Right atrium auricular region (tissue), 2 donors: ENCODE data around the gene PPP4R1. TPM values are rescaled to one million over a fixed set of nuclear protein-coding genes. Genes with fewer than 3 reads are reported as not detected.

Experiments
- DNase-seq: peaks from one replicate; pipeline ENCODE4 v3.0.0-alpha.2; 2019; ENCODE audit warnings: low spot score
- H3K27ac ChIP-seq, 2 donors: fragments of 200-600 bp; sonication (generic); 1 replicate in 1 of 2; 2 replicates in 1 of 2; pipeline ENCODE4 v1.5.1; 2016 to 2019
- H3K27me3 ChIP-seq, 2 donors: fragments of 200-600 bp; sonication (generic); one replicate each; pipeline versions ENCODE4 v1.5.1 to v1.6.0; 2017 to 2019
- H3K36me3 ChIP-seq: fragments of 200-600 bp; sonication (generic); one replicate; pipeline ENCODE4 v1.5.1; 2016
- H3K4me1 ChIP-seq, 2 donors: fragments of 200-600 bp; sonication (generic); one replicate each; pipeline versions ENCODE4 v1.5.1 to v1.6.0; 2017 to 2019
- H3K4me3 ChIP-seq, 2 donors: fragments of 200-600 bp; sonication (generic); 1 replicate in 1 of 2; 2 replicates in 1 of 2; pipeline ENCODE4 v1.5.1; 2017 to 2019; ENCODE audit warnings: mild to moderate bottlenecking in 1 of 2, moderate library complexity in 1 of 2
- H3K9me3 ChIP-seq, 2 donors: fragments of 200-600 bp; sonication (generic); one replicate each; pipeline ENCODE4 v1.5.1; 2019
- CTCF ChIP-seq, 2 donors: fragments of 200-600 bp; sonication (generic); IDR thresholded peaks; one replicate each; pipeline ENCODE4 v1.5.1; 2019; ENCODE audit warnings: antibody characterized with exemption in 2 of 2
- total RNA-seq, 2 donors: library from RNA; depleted of rRNA; stranded (reverse); fragments of >200 nt; gene quantifications; one replicate each; pipeline ENCODE4 v1.1.0, GENCODE V29; 2016

The PPP4R1 gene
- total RNA-seq, 2 donors from 2014 or later = 38.9 to 51.4 TPM

GRCh38 chr18:9613550-9614400 is 584 bp downstream of the PPP4R1 start:
- peak overlapping the region; percentile 61 to 89 for H3K4me3 ChIP-seq
- no peak for TF ChIP-seq CTCF (IDR thresholded peaks at IDR 0.05)
- no peaks in the 10 kb centered on the region for H3K27me3 ChIP-seq
- H3K27ac ChIP-seq = peak overlapping the region; percentile 95
- H3K36me3 ChIP-seq = peaks cover 6% of the 10 kb centered on the region
- H3K9me3 ChIP-seq = no peaks in the 10 kb centered on the region
- peaks cover 0 to 30% of the 10 kb centered on the region in 2 donors for H3K4me1 ChIP-seq
- peak; percentile 61 for DNase-seq

DNA sequence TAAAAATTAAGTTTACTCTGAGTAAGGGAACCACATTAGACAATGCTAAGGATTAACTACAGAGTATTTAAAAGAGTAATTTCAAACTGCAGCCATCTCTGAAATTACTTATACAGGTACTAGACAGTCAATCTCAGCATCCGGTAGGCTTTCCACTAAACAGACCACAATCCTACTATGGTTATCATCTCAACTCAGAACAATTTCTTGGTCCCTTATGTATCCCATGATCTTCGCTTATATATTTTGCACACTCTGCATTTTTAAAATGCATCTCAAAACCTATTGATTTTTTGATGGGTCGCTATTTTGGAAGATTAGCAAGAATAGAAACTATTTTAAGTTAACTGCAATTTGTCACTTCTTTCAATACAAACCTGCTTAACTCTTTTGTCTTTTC is 1.4 kb downstream of the PPP4R1 start:
- no peaks in the 10 kb centered on the region for H3K27me3 ChIP-seq
- H3K4me1 ChIP-seq = peaks cover 0 to 38% of the 10 kb centered on the region in 2 donors
- peak overlapping the region; percentile 61 to 89 for H3K4me3 ChIP-seq
- peaks cover 6% of the 10 kb centered on the region for H3K36me3 ChIP-seq
- no peak for TF ChIP-seq CTCF (IDR thresholded peaks at IDR 0.05)
- peak overlapping the region; percentile 95 for H3K27ac ChIP-seq
- H3K9me3 ChIP-seq = no peaks in the 10 kb centered on the region
- no peak for DNase-seq

GRCh38 chr18:9612215-9612830 is 2.0 kb downstream of the PPP4R1 start:
- no peak overlapping the region for H3K4me3 ChIP-seq
- TF ChIP-seq CTCF (IDR thresholded peaks at IDR 0.05) = peak; percentile 19 to 68
- no peaks in the 10 kb centered on the region for H3K27me3 ChIP-seq
- no peak for DNase-seq
- H3K36me3 ChIP-seq = peaks cover 6% of the 10 kb centered on the region
- peaks cover 0 to 38% of the 10 kb centered on the region in 2 donors for H3K4me1 ChIP-seq
- H3K9me3 ChIP-seq = no peaks in the 10 kb centered on the region
- peak overlapping the region in 1 of 2 donors; percentile 95 for H3K27ac ChIP-seq

DNA sequence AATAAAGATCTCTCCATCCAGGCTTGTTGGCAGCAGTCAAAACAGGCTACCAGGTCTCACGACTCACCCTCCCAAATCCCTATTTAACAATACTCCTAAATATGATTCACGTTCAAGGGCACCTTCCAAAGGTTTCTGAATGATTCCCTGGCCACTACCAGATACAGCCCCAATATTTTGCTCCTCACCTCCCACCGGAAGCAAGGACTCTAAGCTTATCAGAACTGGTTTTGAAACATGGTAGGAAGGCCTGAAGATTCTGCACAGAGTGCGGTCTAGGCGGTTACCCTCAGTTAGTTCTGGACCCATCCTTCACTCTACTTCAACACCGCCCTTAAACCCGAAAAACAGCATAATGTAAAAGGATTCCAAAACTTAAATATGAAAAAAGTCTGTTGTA is 5.2 kb downstream of the PPP4R1 start:
- Histone ChIP-seq H3K4me3 (no peak overlapping the region), H3K27ac (no peak overlapping the region), H3K27me3 (no peaks in the 10 kb centered on the region), H3K36me3 (peaks cover 6% of the 10 kb centered on the region), H3K9me3 (no peaks in the 10 kb centered on the region), H3K4me1 (peaks cover 0 to 40% of the 10 kb centered on the region in 2 donors)
- DNase-seq = no peak
- TF ChIP-seq CTCF (IDR thresholded peaks at IDR 0.05) = no peak

GRCh38 chr18:9608728-9609127 is 5.6 kb downstream of the PPP4R1 start:
- H3K36me3 ChIP-seq = peaks cover 6% of the 10 kb centered on the region
- H3K4me1 ChIP-seq = peaks cover 0 to 40% of the 10 kb centered on the region in 2 donors
- no peak overlapping the region for H3K27ac ChIP-seq
- no peaks in the 10 kb centered on the region for H3K27me3 ChIP-seq
- TF ChIP-seq CTCF (IDR thresholded peaks at IDR 0.05) = no peak
- no peaks in the 10 kb centered on the region for H3K9me3 ChIP-seq
- no peak for DNase-seq
- H3K4me3 ChIP-seq = no peak overlapping the region
